HG02981 (cell line): ENCODE data around the gene RANBP17.

ENCODE experiments used
- ATAC-seq: cut with Tn5 transposase; IDR thresholded peaks from one replicate; pipeline ENCODE4 v1.9.1; 2021; ENCODE audit warnings: mild to moderate bottlenecking, moderate library complexity; ENCODE audit not compliant: unreplicated experiment

The RANBP17 gene

GRCh38 chr5:171344936-171345608, 483.3 kb downstream of the RANBP17 start:
- ATAC-seq: no peak
